ENCODE measurements around the gene OTOP3. TPM values are rescaled to one million over a fixed set of nuclear protein-coding genes. Genes with fewer than 3 reads are reported as not detected.

Gene OTOP3
- total and polyA plus RNA-seq, 7 experiments from 2014 or later, result not detected

DNA sequence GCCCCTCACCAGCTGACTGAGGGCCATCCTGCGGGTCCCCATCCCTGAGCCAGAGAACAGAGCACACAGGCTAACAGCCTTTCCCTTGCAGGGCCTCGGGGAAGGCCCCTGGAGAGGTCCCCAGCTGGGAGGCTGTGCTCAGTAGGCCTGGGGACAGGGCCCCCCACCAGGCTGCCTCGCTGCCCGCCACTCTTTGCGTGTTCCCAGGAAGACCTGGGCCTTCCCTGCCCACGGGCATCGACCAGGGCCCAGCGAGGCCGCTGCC, 36.1 kb downstream of the OTOP3 start:
- intact Hi-C loops (cut with micrococcal nuclease), result loop anchor here (1.0 to 5.0 kb wide), 6 partner anchors 11 to 436 kb away; partner anchors contain the start of genes CDR2L (in 2 of the 2) and GRB2 (in 1 of the 2)
- CTCF ChIA-PET, result interaction anchor here (0.7 to 2.8 kb wide), 2 partner anchors 41 to 266 kb away, joined by 3 to 13 read pairs; partner anchors contain the start of gene MRPL58

DNA sequence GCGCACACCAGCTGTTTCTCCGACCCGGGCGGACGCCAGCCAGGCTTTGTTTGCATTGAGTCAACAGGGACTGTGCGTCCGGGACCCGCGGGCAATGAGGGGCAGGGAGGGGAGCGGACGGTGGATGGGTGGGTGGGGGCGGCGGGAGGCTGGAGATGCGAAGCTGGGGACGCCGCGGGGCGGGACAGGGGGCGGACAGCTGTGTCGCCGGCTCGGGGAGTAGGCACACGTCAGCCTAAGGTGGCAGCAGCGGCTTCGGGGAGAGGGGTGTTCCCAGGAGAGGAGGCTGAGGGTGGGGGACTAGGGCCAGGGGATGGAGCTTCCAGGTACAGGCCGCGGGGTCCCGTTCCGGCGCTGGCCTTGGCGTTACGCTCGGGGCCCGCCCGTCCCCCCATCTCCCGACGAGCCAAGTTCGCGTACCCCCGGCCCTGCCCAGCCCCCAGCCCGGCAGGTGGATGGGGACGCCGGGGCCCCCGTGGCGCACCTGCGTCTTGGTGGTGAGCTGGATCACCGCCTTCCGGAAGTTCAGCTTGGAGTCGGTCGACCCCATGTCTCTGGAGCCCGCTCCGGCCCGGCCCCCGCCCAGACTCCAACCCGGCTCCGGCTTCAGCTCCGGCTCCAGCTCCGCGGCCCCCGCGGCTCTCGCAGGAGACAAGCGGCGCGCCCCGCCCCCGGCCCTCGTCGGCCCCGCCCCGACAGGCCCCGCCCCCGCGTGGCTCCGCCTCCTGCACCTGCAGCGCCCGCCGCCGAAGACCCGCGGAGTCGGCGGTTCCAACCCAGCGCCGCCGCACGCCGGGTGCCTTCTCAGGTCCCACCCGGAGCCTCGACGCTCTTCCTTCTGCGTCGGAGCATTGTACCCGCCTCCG, 36.6 kb downstream of the OTOP3 start, which contains the start of gene HID1:
TSS of gene HID1 (minus strand) at position 653 of the 866 bp plus-strand sequence. CDS start at position 550, 103 bp downstream.
- peaks cover 5 to 18% (median 7%) of the 10 kb centered on the region in 7 donors for H3K4me1 Mint-ChIP-seq
- DNase-seq, result peak; percentile 60 to 79 (median 74)
- H3K9me3 ChIP-seq (ENCODE audit: control insufficient read depth in 2 of 3, low read length in 3 of 3), result no peaks in the 10 kb centered on the region

More for the DNA sequence above, 36.1 kb downstream of the OTOP3 start:
- Mint-ChIP-seq H3K4me1 (peaks cover 5 to 18% (median 7%) of the 10 kb centered on the region in 7 donors), H3K36me3 (no peaks in the 10 kb centered on the region), H3K27ac (peak overlapping the region in 2 of 9 donors; percentile 14 to 36), H3K27me3 (peaks cover 0 to 54% (median 7%) of the 10 kb centered on the region in 5 donors), H3K9me3 (no peaks in the 10 kb centered on the region), H3K4me3 (peak overlapping the region; percentile 45 to 98 (median 76))
- ATAC-seq (no peak), DNase-seq (no peak)
- H3K27me3 ChIP-seq (ENCODE audit: control insufficient read depth in 2 of 2, insufficient read depth in 2 of 2, low read length in 2 of 2), result no peaks in the 10 kb centered on the region
- no peak overlapping the region for H3K4me3 ChIP-seq (ENCODE audit: low read length)
- H3K9me3 ChIP-seq (ENCODE audit: control insufficient read depth in 2 of 3, low read length in 3 of 3), result no peaks in the 10 kb centered on the region
- peaks cover 4 to 9% of the 10 kb centered on the region in 2 donors for H3K4me1 ChIP-seq (ENCODE audit: control insufficient read depth in 2 of 2, insufficient read depth in 2 of 2, low read length in 2 of 2)
- H3K36me3 ChIP-seq (ENCODE audit: control insufficient read depth in 2 of 3, insufficient read depth in 3 of 3, low read length in 3 of 3), result no peaks in the 10 kb centered on the region
- H3K27ac ChIP-seq (ENCODE audit: low read depth, low read length), result peak overlapping the region; percentile 51
- POLR2A ChIA-PET, result interaction anchor here (0.6 to 2.0 kb wide), 9 partner anchors 10 to 99 kb away, joined by 3 to 15 read pairs (median 4); partner anchors contain the start of genes CDR2L and MRPL58

GRCh38 chr17:74972973-74973328, 37.3 kb downstream of the OTOP3 start:
- Mint-ChIP-seq H3K27me3 (peaks cover 0 to 58% (median 7%) of the 10 kb centered on the region in 5 donors), H3K27ac (peak overlapping the region in 8 of 9 donors; percentile 56 to 86 (median 80)), H3K4me1 (peaks cover 5 to 18% (median 7%) of the 10 kb centered on the region in 7 donors), H3K36me3 (no peaks in the 10 kb centered on the region), H3K9me3 (no peaks in the 10 kb centered on the region), H3K4me3 (peak overlapping the region; percentile 80 to 98 (median 87))
- H3K9me3 ChIP-seq (ENCODE audit: control insufficient read depth in 2 of 3, low read length in 3 of 3), result no peaks in the 10 kb centered on the region
- DNase-seq (no peak), ATAC-seq (no peak)
- no peaks in the 10 kb centered on the region for H3K27me3 ChIP-seq (ENCODE audit: control insufficient read depth in 2 of 2, insufficient read depth in 2 of 2, low read length in 2 of 2)
- no peaks in the 10 kb centered on the region for H3K36me3 ChIP-seq (ENCODE audit: control insufficient read depth in 2 of 3, insufficient read depth in 3 of 3, low read length in 3 of 3)
- H3K4me3 ChIP-seq (ENCODE audit: low read length), result peak overlapping the region; percentile 58
- ChIA-PET POLR2A (interaction anchor here (0.6 to 2.0 kb wide), 10 partner anchors 10 to 139 kb away, joined by 3 to 15 read pairs (median 4); partner anchors contain the start of genes CDR2L and SLC16A5), CTCF (interaction anchor here (0.6 to 2.8 kb wide), 3 partner anchors 40 to 292 kb away, joined by 4 to 13 read pairs (median 7); partner anchors contain the start of gene MRPL58)
- H3K27ac ChIP-seq (ENCODE audit: low read depth, low read length), result peak overlapping the region; percentile 51
- peaks cover 4 to 9% of the 10 kb centered on the region in 2 donors for H3K4me1 ChIP-seq (ENCODE audit: control insufficient read depth in 2 of 2, insufficient read depth in 2 of 2, low read length in 2 of 2)
- intact Hi-C loops (cut with micrococcal nuclease), result loop anchor here (1.0 to 5.0 kb wide), 6 partner anchors 9 to 434 kb away; partner anchors contain the start of genes CDR2L (in 2 of the 2) and GRB2 (in 1 of the 2)

More for the DNA sequence above, 36.6 kb downstream of the OTOP3 start, which contains the start of gene HID1:
- peak within 1 kb of the TSS; percentile 51 for H3K27ac ChIP-seq (ENCODE audit: low read depth, low read length)
- no peaks in the 10 kb centered on the region for H3K36me3 ChIP-seq (ENCODE audit: control insufficient read depth in 2 of 3, insufficient read depth in 3 of 3, low read length in 3 of 3)
- peak; percentile 93 for ATAC-seq
- intact Hi-C loops (cut with micrococcal nuclease), result loop anchor here (1.0 to 5.0 kb wide), 6 partner anchors 10 to 435 kb away; partner anchors contain the start of genes CDR2L (in 2 of the 2) and GRB2 (in 1 of the 2)
- peaks cover 4 to 9% of the 10 kb centered on the region in 2 donors for H3K4me1 ChIP-seq (ENCODE audit: control insufficient read depth in 2 of 2, insufficient read depth in 2 of 2, low read length in 2 of 2)
- no peaks in the 10 kb centered on the region for H3K27me3 ChIP-seq (ENCODE audit: control insufficient read depth in 2 of 2, insufficient read depth in 2 of 2, low read length in 2 of 2)
- Mint-ChIP-seq H3K27me3 (peaks cover 0 to 55% (median 7%) of the 10 kb centered on the region in 5 donors), H3K9me3 (no peaks in the 10 kb centered on the region), H3K36me3 (no peaks in the 10 kb centered on the region), H3K4me3 (peak within 1 kb of the TSS; percentile 80 to 98 (median 87)), H3K27ac (peak within 1 kb of the TSS in 8 of 9 donors; percentile 56 to 86 (median 80))
- peak within 1 kb of the TSS; percentile 58 for H3K4me3 ChIP-seq (ENCODE audit: low read length)
- CTCF ChIA-PET, result interaction anchor here (0.6 to 2.8 kb wide), 4 partner anchors 40 to 292 kb away, joined by 3 to 13 read pairs (median 6); partner anchors contain the start of gene MRPL58
- POLR2A ChIA-PET, result interaction anchor here (0.6 to 2.0 kb wide), 11 partner anchors 11 to 140 kb away, joined by 3 to 15 read pairs (median 4); partner anchors contain the start of genes CDR2L and MRPL58

- intact Hi-C loops (cut with micrococcal nuclease), result no loop called here
- no peaks in the 10 kb centered on the region for H3K36me3 Mint-ChIP-seq
- DNase-seq, result no peak
- ChIA-PET CTCF (interaction anchor here (0.6 kb wide), 1 partner anchor 196 kb away, joined by 3 read pairs; no protein-coding TSS in a partner anchor), POLR2A (no interaction called here)
- Histone ChIP-seq H3K36me3 (ENCODE audit: control insufficient read depth in 2 of 3, insufficient read depth in 3 of 3, low read length in 3 of 3) (no peaks in the 10 kb centered on the region), H3K4me3 (ENCODE audit: low read length) (no peak overlapping the region), H3K9me3 (ENCODE audit: control insufficient read depth in 2 of 3, low read length in 3 of 3) (no peaks in the 10 kb centered on the region), H3K27ac (ENCODE audit: low read depth, low read length) (no peak overlapping the region), H3K27me3 (ENCODE audit: control insufficient read depth in 2 of 2, insufficient read depth in 2 of 2, low read length in 2 of 2) (no peaks in the 10 kb centered on the region), H3K4me1 (ENCODE audit: control insufficient read depth in 2 of 2, insufficient read depth in 2 of 2, low read length in 2 of 2) (peaks cover 8 to 9% of the 10 kb centered on the region in 2 donors)
- H3K4me3 Mint-ChIP-seq, result no peak overlapping the region
- H3K4me1 Mint-ChIP-seq, result peaks cover 5 to 18% (median 12%) of the 10 kb centered on the region in 7 donors
- peaks cover 0 to 60% (median 7%) of the 10 kb centered on the region in 5 donors for H3K27me3 Mint-ChIP-seq
- no peak overlapping the region for H3K27ac Mint-ChIP-seq
- ATAC-seq, result no peak
- no peaks in the 10 kb centered on the region for H3K9me3 Mint-ChIP-seq
These were observed 40.2 kb downstream of the OTOP3 start for GRCh38 chr17:74975943-74976342.

- Mint-ChIP-seq H3K9me3 (no peaks in the 10 kb centered on the region), H3K36me3 (no peaks in the 10 kb centered on the region), H3K4me1 (peaks cover 5 to 23% (median 20%) of the 10 kb centered on the region in 7 donors), H3K27me3 (peaks cover 0 to 61% (median 6%) of the 10 kb centered on the region in 5 donors), H3K27ac (peak overlapping the region in 1 of 9 donors; percentile 15), H3K4me3 (no peak overlapping the region)
- Histone ChIP-seq H3K36me3 (ENCODE audit: control insufficient read depth in 2 of 3, insufficient read depth in 3 of 3, low read length in 3 of 3) (no peaks in the 10 kb centered on the region), H3K27me3 (ENCODE audit: control insufficient read depth in 2 of 2, insufficient read depth in 2 of 2, low read length in 2 of 2) (no peaks in the 10 kb centered on the region), H3K9me3 (ENCODE audit: control insufficient read depth in 2 of 3, low read length in 3 of 3) (no peaks in the 10 kb centered on the region), H3K4me1 (ENCODE audit: control insufficient read depth in 2 of 2, insufficient read depth in 2 of 2, low read length in 2 of 2) (peaks cover 18 to 19% of the 10 kb centered on the region in 2 donors), H3K27ac (ENCODE audit: low read depth, low read length) (no peak overlapping the region), H3K4me3 (ENCODE audit: low read length) (no peak overlapping the region)
- DNase-seq (no peak), ATAC-seq (no peak)
- intact Hi-C loops (cut with micrococcal nuclease), result no loop called here
- POLR2A ChIA-PET, result interaction anchor here (1.1 kb wide), 1 partner anchor 48 kb away, joined by 3 read pairs; no protein-coding TSS in a partner anchor
- CTCF ChIA-PET, result interaction anchor here (2.4 kb wide), 1 partner anchor 17 kb away, joined by 12 read pairs; no protein-coding TSS in a partner anchor
These were observed 42.1 kb downstream of the OTOP3 start for GRCh38 chr17:74977802-74978201.

GRCh38 chr17:74978240-74978639, 42.5 kb downstream of the OTOP3 start:
- peaks cover 15 to 16% of the 10 kb centered on the region in 2 donors for H3K4me1 ChIP-seq (ENCODE audit: control insufficient read depth in 2 of 2, insufficient read depth in 2 of 2, low read length in 2 of 2)
- H3K36me3 ChIP-seq (ENCODE audit: control insufficient read depth in 2 of 3, insufficient read depth in 3 of 3, low read length in 3 of 3), result no peaks in the 10 kb centered on the region
- H3K4me3 ChIP-seq (ENCODE audit: low read length), result no peak overlapping the region
- intact Hi-C loops (cut with micrococcal nuclease), result no loop called here
- DNase-seq, result no peak
- H3K27me3 Mint-ChIP-seq, result peaks cover 0 to 59% (median 2%) of the 10 kb centered on the region in 5 donors
- H3K9me3 ChIP-seq (ENCODE audit: control insufficient read depth in 2 of 3, low read length in 3 of 3), result no peaks in the 10 kb centered on the region
- no peak overlapping the region for H3K4me3 Mint-ChIP-seq
- no peaks in the 10 kb centered on the region for H3K9me3 Mint-ChIP-seq
- ATAC-seq, result no peak
- CTCF ChIA-PET, result interaction anchor here (2.4 kb wide), 1 partner anchor 17 kb away, joined by 12 read pairs; no protein-coding TSS in a partner anchor
- POLR2A ChIA-PET, result interaction anchor here (0.6 to 1.1 kb wide), 2 partner anchors 30 to 47 kb away, joined by 3 to 4 read pairs; no protein-coding TSS in a partner anchor
- no peak overlapping the region for H3K27ac ChIP-seq (ENCODE audit: low read depth, low read length)
- H3K27ac Mint-ChIP-seq, result no peak overlapping the region
- peaks cover under 1 to 20% (median 16%) of the 10 kb centered on the region in 7 donors for H3K4me1 Mint-ChIP-seq
- no peaks in the 10 kb centered on the region for H3K36me3 Mint-ChIP-seq
- H3K27me3 ChIP-seq (ENCODE audit: control insufficient read depth in 2 of 2, insufficient read depth in 2 of 2, low read length in 2 of 2), result no peaks in the 10 kb centered on the region
